H1 (cell line): ENCODE data around the gene SMTNL2. TPM values are rescaled to one million over a fixed set of nuclear protein-coding genes. Genes with fewer than 3 reads are reported as not detected.

Experiments used
- BRCA1 ChIP-seq: IDR thresholded peaks from 2 replicates; pipeline ENCODE4 v1.6.1; 2012; ENCODE audit warnings: low read depth, low read length, improper control_type of control experiment
- CBX5 ChIP-seq: fragments of 300-800, 300-1000 bp; sonication (generic); IDR thresholded peaks from 2 replicates; pipeline ENCODE4 v1.7.1; 2016; ENCODE audit warnings: antibody characterized with exemption, low read length, low read depth
- JUN ChIP-seq: IDR thresholded peaks from 2 replicates; pipeline ENCODE4 v1.6.1; 2011; ENCODE audit warnings: low read depth, mild to moderate bottlenecking, improper control_type of control experiment, low read length
- NRF1 ChIP-seq: IDR thresholded peaks from 2 replicates; pipeline ENCODE4 v1.6.1; 2011; ENCODE audit warnings: mild to moderate bottlenecking, low read depth, low read length, improper control_type of control experiment
- POU5F1 ChIP-seq: IDR thresholded peaks from 2 replicates; pipeline ENCODE4 v1.6.1; 2011; ENCODE audit warnings: low read depth, mild to moderate bottlenecking, low read length, moderate library complexity
- RFX5 ChIP-seq: IDR thresholded peaks from 2 replicates; pipeline ENCODE4 v1.6.1; 2011; ENCODE audit warnings: low read depth, low read length, improper control_type of control experiment, borderline replicate concordance
- SP1 ChIP-seq: IDR thresholded peaks from 2 replicates; pipeline ENCODE4 v1.6.1; 2011; ENCODE audit warnings: low read depth, low read length
- SUZ12 ChIP-seq: fragments of 200-600 bp; sonication (generic); IDR thresholded peaks from 2 replicates; pipeline ENCODE4 v1.6.1; 2012; ENCODE audit warnings: mild to moderate bottlenecking, inconsistent platforms, low read length, moderate library complexity, mixed read lengths
- TAF1 ChIP-seq: IDR thresholded peaks from 2 replicates; pipeline ENCODE4 v1.6.1; 2011; ENCODE audit warnings: mild to moderate bottlenecking, low read depth, low read length
- polyA plus RNA-seq, 7 experiments: library from polyadenylated mRNA; depleted of rRNA in 3 of 7; stranded (reverse) in 5 of 7; unstranded in 2 of 7; fragments of >200 nt in 5 of 7; fragments of 200-250 nt in 2 of 7; gene quantifications; 1 replicate in 5 of 7; 2 replicates in 1 of 7; 4 replicates in 1 of 7; pipeline versions ENCODE4 v1.2.1 to v1.2.3, GENCODE V29; 2011 to 2013; ENCODE audit warnings: missing spikeins in 2 of 7, mixed read lengths in 2 of 7
- total RNA-seq: library from RNA; stranded (reverse); fragmentation: NEBNext Ultra II Directional; extraction: Animal tissue kit (Norgen Biotek cat#: 25700); gene quantifications from 2 replicates; pipeline ENCODE4 v1.2.1, GENCODE V29; 2021
- TF ChIP-seq, protein P1 (sequence below): IDR thresholded peaks from 2 replicates; pipeline ENCODE4 v1.6.1; 2012; ENCODE audit warnings: inconsistent platforms
- TF ChIP-seq, protein P2 (sequence below): IDR thresholded peaks from 2 replicates; pipeline ENCODE4 v1.6.1; 2012; ENCODE audit warnings: inconsistent platforms

SMTNL2 gene
- total and polyA plus RNA-seq, 2 of the 8 experiments (the other 6 are each of a cell fraction or from before 2014, with no cell fraction given) = 3.6 to 4.5 TPM

DNA sequence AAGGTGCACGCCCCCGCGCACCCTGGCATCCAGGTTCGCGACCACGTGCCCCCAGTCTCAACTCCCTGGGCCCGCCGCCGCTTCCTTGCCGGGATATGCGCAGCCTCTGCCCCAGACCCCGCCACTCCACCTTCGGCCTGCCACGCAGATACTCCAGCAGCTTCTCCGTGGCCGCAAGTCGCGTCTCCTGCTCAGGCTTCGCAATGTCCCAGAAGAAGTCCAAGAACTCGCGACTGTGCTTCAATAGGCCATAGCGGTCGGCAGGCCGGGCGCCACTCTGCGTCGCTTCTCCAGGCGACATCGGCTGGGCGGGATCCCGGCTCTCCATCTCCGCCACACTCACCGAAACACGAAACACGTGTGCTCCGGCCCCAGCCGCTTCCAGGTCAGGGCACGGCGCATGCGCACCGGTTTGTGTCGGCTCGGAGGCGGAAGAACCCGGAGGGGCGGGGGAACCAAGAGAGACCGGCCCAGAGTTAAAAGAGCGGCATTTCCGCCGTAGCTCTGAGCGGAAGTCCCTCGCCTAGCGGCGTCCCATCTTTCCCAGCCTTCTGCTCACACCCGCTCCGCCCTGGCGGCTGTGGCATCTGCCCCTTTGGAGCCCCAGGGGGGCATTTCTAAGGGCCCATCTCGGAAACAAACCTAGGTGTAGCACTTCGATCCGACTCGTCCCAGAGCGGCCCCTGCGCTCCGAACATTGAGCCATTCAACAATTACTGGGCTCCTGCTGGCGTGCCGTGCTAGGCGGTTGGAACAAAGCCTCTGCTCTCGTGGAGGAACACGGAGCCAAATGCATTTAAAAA lies 29.1 kb upstream of the SMTNL2 start, which contains the start of gene MYBBP1A (continued):
- TF ChIP-seq, protein P1, sequence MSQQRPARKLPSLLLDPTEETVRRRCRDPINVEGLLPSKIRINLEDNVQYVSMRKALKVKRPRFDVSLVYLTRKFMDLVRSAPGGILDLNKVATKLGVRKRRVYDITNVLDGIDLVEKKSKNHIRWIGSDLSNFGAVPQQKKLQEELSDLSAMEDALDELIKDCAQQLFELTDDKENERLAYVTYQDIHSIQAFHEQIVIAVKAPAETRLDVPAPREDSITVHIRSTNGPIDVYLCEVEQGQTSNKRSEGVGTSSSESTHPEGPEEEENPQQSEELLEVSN = peak; percentile 89
- TF ChIP-seq POU5F1 (no peak), BRCA1 (no peak), RFX5 (no peak), JUN (no peak), TAF1 (peak; percentile 81), NRF1 (peak; percentile 91), SP1 (0 out of 2 replicates have a peak, but pooled peaks have one; percentile 17), SUZ12 (no peak), CBX5 (no peak)
- TF ChIP-seq, protein P2, sequence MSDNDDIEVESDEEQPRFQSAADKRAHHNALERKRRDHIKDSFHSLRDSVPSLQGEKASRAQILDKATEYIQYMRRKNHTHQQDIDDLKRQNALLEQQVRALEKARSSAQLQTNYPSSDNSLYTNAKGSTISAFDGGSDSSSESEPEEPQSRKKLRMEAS = peak; percentile 94
